Measurements from ENCODE around the gene WDR11. TPM values are rescaled to one million over a fixed set of nuclear protein-coding genes. Genes with fewer than 3 reads are reported as not detected.
A peak's percentile ranks its signal among the peaks of the same experiment; 100 is the strongest.

Gene WDR11
- total and polyA plus RNA-seq, 9 of the 15 experiments (the other 6 are each of a cell fraction or from before 2014, with no cell fraction given): 12.4 to 50.7 (median 23.6) TPM

DNA sequence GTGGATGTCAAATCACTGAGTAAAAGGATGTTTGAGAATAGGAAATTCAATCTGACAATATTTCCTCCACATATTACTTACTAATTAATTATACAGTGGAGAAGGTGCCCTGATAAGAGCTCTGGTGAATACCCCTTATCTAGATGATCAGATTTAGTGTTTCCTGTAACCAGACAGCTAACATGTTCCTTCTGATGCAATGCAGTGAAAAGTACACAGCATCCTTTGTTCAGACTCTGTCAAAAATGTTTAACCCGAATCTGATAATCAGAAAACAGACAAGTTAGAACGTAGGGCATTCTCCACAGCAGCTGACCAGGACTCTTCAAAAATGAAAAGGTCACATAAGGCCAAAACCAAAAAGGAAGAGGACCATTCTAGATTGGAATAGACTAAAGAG, 46.2 kb downstream of the WDR11 start (continued):
- TF ChIP-seq FOSL1 (tag; conservative IDR thresholded peaks at IDR 0.05) (peak; percentile 66), HLTF (IDR thresholded peaks at IDR 0.05) (no peak), SREBF1 (IDR thresholded peaks at IDR 0.05; ENCODE audit: borderline replicate concordance, low read depth, low read length) (no peak), PHF21A (IDR thresholded peaks at IDR 0.05; ENCODE audit: borderline replicate concordance, low read depth) (no peak), SREBF2 (CRISPR knock-in tag; IDR thresholded peaks at IDR 0.05) (no peak), SAFB2 (IDR thresholded peaks at IDR 0.05; ENCODE audit: borderline replicate concordance, low read depth, low read length, severe bottlenecking) (no peak), COPS2 (conservative IDR thresholded peaks at IDR 0.05) (no peak), E2F4 (CRISPR knock-in tag; IDR thresholded peaks at IDR 0.05; ENCODE audit: low read depth) (no peak), SMARCC2 (IDR thresholded peaks at IDR 0.05; ENCODE audit: low read depth) (no peak), ZFP30 (CRISPR knock-in tag; IDR thresholded peaks at IDR 0.05; ENCODE audit: borderline replicate concordance) (no peak), MYBL2 (IDR thresholded peaks at IDR 0.05; ENCODE audit: low read depth) (no peak), MYBL2 (CRISPR knock-in tag; IDR thresholded peaks at IDR 0.05; ENCODE audit: borderline replicate concordance) (no peak), ZNF232 (CRISPR knock-in tag; IDR thresholded peaks at IDR 0.05) (no peak), CEBPG (CRISPR knock-in tag; IDR thresholded peaks at IDR 0.05) (no peak), CEBPG (tag; conservative IDR thresholded peaks at IDR 0.05 in 1 of 2, IDR thresholded peaks at IDR 0.05 in 1 of 2) (peak in 1 of 2 experiments; percentile 83; a peak in 2 of 4 replicates), USF1 (CRISPR knock-in tag; IDR thresholded peaks at IDR 0.05) (no peak), EZH2 (IDR thresholded peaks at IDR 0.05; ENCODE audit: borderline replicate concordance, low read depth, low read length) (no peak), DDX20 (tag; IDR thresholded peaks at IDR 0.05; ENCODE audit: low read depth) (no peak)
- TF ChIP-seq, protein P1, sequence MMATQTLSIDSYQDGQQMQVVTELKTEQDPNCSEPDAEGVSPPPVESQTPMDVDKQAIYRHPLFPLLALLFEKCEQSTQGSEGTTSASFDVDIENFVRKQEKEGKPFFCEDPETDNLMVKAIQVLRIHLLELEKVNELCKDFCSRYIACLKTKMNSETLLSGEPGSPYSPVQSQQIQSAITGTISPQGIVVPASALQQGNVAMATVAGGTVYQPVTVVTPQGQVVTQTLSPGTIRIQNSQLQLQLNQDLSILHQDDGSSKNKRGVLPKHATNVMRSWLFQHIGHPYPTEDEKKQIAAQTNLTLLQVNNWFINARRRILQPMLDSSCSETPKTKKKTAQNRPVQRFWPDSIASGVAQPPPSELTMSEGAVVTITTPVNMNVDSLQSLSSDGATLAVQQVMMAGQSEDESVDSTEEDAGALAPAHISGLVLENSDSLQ (IDR thresholded peaks at IDR 0.05): peak; percentile 14; the same call in 1 of the 2 replicates
- TF ChIP-seq, protein P2, sequence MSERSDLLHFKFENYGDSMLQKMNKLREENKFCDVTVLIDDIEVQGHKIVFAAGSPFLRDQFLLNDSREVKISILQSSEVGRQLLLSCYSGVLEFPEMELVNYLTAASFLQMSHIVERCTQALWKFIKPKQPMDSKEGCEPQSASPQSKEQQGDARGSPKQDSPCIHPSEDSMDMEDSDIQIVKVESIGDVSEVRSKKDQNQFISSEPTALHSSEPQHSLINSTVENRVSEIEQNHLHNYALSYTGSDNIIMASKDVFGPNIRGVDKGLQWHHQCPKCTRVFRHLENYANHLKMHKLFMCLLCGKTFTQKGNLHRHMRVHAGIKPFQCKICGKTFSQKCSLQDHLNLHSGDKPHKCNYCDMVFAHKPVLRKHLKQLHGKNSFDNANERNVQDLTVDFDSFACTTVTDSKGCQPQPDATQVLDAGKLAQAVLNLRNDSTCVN (CRISPR knock-in tag; IDR thresholded peaks at IDR 0.05): no peak
- TF ChIP-seq, protein P3, sequence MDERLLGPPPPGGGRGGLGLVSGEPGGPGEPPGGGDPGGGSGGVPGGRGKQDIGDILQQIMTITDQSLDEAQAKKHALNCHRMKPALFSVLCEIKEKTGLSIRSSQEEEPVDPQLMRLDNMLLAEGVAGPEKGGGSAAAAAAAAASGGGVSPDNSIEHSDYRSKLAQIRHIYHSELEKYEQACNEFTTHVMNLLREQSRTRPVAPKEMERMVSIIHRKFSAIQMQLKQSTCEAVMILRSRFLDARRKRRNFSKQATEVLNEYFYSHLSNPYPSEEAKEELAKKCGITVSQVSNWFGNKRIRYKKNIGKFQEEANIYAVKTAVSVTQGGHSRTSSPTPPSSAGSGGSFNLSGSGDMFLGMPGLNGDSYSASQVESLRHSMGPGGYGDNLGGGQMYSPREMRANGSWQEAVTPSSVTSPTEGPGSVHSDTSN (CRISPR knock-in tag; IDR thresholded peaks at IDR 0.05; ENCODE audit: low read depth): no peak
- TF ChIP-seq, protein P3 (tag; conservative IDR thresholded peaks at IDR 0.05; ENCODE audit: low read depth): 0 out of 2 replicates have a peak, but pooled peaks have one; percentile 11

Measured in K562 (cell line).